Measurements from ENCODE around the gene FBXL15. TPM values are rescaled to one million over a fixed set of nuclear protein-coding genes. Genes with fewer than 3 reads are reported as not detected.

The FBXL15 gene
- total RNA-seq, 4 donors from 2014 or later, result 12.5 to 17.9 (median 13.8) TPM

- WGBS, result 58% methylated on average over 4 of the region's 5 CpGs
Measured at GRCh38 chr10:102433619-102434046, 13.0 kb downstream of the FBXL15 start.

DNA sequence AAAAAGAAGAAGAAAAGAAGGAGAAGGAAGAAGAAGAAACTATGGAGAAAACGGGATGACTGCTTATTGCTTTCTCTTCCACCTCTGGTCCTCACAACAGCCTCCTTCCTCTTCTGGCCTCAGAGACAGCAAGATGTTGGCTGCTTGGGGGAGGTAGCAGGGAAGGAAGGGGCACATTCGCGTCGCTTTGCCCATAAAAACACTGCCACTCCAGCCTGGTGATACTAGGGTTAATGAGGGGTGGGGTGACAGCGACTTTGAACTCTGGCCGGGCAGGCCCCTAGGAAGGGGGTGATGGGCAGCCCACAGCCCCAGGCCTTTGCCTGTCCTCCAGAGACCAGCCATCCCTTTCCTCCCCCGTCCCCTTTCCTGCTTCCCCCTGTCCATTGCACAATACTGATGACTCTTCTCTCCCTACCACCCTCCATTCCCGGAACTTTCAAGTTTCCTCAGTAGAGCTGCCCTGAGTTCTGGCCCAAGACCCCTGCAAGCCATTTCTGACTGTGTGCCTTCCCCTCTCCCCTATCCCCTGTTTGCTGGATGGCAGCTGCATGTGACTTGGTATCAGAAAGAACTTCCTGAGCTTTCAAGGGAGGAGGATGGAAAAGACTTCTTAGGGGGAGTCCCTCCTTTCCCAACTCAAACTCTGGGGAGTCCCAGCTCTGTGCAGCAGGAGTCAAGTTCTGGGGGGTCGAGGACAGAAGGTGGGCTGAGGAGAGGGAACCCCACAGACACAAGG, 13.9 kb downstream of the FBXL15 start:
- no peak overlapping the region for H3K27ac ChIP-seq

More at GRCh38 chr10:102433619-102434046, 13.0 kb downstream of the FBXL15 start:
- no peak for DNase-seq (ENCODE audit: low spot score in 2 of 2)
- H3K27ac ChIP-seq, result no peak overlapping the region
- no peaks in the 10 kb centered on the region for H3K36me3 ChIP-seq
- H3K4me3 ChIP-seq, result no peak overlapping the region
- TF ChIP-seq EP300 (IDR thresholded peaks at IDR 0.05) (no peak), CTCF (IDR thresholded peaks at IDR 0.05) (no peak), POLR2A (IDR thresholded peaks at IDR 0.05) (no peak), POLR2AphosphoS5 (IDR thresholded peaks at IDR 0.05) (no peak)
- H3K27me3 ChIP-seq, result peaks cover 7% of the 10 kb centered on the region
- peaks cover 33% of the 10 kb centered on the region for H3K4me1 ChIP-seq
- no peaks in the 10 kb centered on the region for H3K9me3 ChIP-seq

DNA sequence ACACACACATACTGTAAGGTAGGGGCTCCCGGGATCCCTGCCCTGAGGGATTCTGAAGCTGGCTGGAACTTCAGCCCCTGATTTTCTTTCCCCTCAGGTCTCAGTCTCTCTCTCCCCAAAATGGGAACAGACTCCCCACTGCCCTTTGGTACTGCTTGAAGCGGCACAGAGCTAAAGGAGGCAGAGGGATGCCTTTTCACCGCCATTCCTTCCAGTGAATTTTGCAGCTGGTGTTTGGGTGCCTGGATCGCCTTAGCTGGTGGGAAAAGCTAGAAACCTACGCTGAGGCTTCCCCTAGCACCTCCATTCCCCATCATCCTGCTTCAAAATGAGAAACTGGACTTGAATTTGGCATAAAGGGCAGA, 14.5 kb downstream of the FBXL15 start:
- H3K27ac ChIP-seq, result no peak overlapping the region

More for the DNA sequence above, 13.9 kb downstream of the FBXL15 start:
- Histone ChIP-seq H3K9me3 (no peaks in the 10 kb centered on the region), H3K36me3 (no peaks in the 10 kb centered on the region), H3K4me3 (no peak overlapping the region), H3K27me3 (peaks cover 7% of the 10 kb centered on the region), H3K4me1 (peaks cover 33% of the 10 kb centered on the region)
- WGBS, result 26% methylated on average over 9 of the region's 9 CpGs
- DNase-seq (ENCODE audit: low spot score in 2 of 2), result no peak
- TF ChIP-seq POLR2AphosphoS5 (IDR thresholded peaks at IDR 0.05), result no peak
- TF ChIP-seq CTCF (IDR thresholded peaks at IDR 0.05), result no peak
- no peak for TF ChIP-seq EP300 (IDR thresholded peaks at IDR 0.05)
- TF ChIP-seq POLR2A (IDR thresholded peaks at IDR 0.05), result no peak

DNA sequence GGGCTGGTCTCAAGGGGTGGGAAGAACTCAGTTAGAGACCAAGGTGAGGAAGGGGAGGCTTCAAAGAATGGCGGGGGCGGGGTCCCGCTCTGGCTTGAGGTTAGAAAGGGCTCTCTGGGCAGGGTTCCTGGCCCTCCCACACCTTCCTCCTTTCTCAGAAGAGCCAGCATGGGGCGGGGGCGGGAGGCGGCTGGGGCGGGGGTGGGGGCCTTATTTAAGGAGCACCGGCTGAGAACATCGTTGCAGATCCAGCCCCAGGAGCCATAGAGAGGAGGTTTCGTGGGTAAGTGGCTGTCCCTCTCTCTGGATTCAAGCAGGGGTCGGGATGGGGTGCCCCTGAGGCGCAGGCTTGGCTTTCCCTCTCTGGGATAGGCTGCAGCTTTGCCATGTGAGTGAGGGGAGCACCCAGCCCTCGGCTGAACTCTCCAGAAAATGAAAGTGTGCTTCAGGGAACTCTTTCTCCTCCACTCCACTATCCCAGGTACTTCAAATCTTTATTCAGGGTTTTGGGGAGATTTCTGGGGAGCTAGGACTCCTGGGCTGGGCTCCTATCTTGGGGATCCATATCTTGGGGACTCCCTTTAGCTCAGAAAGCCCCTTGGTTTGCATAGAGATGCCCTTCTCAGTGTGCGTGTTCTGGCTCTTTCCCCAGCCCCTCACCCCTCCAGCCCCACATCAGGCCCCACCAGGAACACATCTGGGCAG, 15.0 kb downstream of the FBXL15 start:
- no peak for DNase-seq (ENCODE audit: low spot score in 2 of 2)
- Histone ChIP-seq H3K36me3 (no peaks in the 10 kb centered on the region), H3K27me3 (peaks cover 7% of the 10 kb centered on the region), H3K9me3 (no peaks in the 10 kb centered on the region), H3K27ac (no peak overlapping the region), H3K4me1 (peaks cover 33% of the 10 kb centered on the region), H3K4me3 (peak overlapping the region; percentile 22)
- no peak for TF ChIP-seq POLR2AphosphoS5 (IDR thresholded peaks at IDR 0.05)
- TF ChIP-seq EP300 (IDR thresholded peaks at IDR 0.05), result no peak
- TF ChIP-seq CTCF (IDR thresholded peaks at IDR 0.05), result no peak
- TF ChIP-seq POLR2A (IDR thresholded peaks at IDR 0.05), result no peak
- 15% methylated on average over 11 of the region's 14 CpGs for WGBS

More for the DNA sequence above, 14.5 kb downstream of the FBXL15 start:
- H3K27me3 ChIP-seq, result peaks cover 7% of the 10 kb centered on the region
- peak overlapping the region; percentile 22 for H3K4me3 ChIP-seq
- TF ChIP-seq CTCF (IDR thresholded peaks at IDR 0.05) (no peak), POLR2AphosphoS5 (IDR thresholded peaks at IDR 0.05) (no peak), POLR2A (IDR thresholded peaks at IDR 0.05) (no peak), EP300 (IDR thresholded peaks at IDR 0.05) (no peak)
- H3K4me1 ChIP-seq, result peaks cover 33% of the 10 kb centered on the region
- no peak for DNase-seq (ENCODE audit: low spot score in 2 of 2)
- H3K9me3 ChIP-seq, result no peaks in the 10 kb centered on the region
- 64% methylated on average over 5 of the region's 5 CpGs for WGBS
- H3K36me3 ChIP-seq, result no peaks in the 10 kb centered on the region

DNA sequence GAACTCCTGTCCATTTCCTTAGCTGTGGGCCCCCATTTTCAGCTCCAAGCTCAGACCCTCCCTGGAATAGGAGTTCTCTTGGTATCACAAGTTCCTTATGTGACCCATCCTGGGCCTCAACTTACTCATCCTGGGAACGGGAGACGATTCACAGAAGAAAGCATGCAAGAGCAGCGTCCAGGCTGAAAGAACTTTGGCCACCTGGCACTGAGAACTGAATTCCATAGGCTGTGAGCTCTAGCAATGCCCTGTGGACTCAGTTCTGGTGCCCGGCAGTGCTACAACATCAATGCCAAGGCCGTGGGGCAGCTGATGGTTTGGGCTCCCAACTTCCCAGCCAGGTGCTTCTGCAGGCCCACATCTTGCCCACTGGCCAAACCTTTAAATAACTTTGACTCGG, 15.7 kb downstream of the FBXL15 start:
- TF ChIP-seq POLR2A (IDR thresholded peaks at IDR 0.05) (no peak), POLR2AphosphoS5 (IDR thresholded peaks at IDR 0.05) (no peak)
- Histone ChIP-seq H3K27ac (no peak overlapping the region), H3K27me3 (peaks cover 7% of the 10 kb centered on the region), H3K36me3 (no peaks in the 10 kb centered on the region), H3K4me3 (no peak overlapping the region), H3K9me3 (no peaks in the 10 kb centered on the region), H3K4me1 (peaks cover 31% of the 10 kb centered on the region)
- DNase-seq (ENCODE audit: low spot score in 2 of 2), result no peak
- 73% methylated on average over 5 of the region's 6 CpGs for WGBS
